ENCODE measurements around the gene SLC25A44. TPM values are rescaled to one million over a fixed set of nuclear protein-coding genes. Genes with fewer than 3 reads are reported as not detected.

Gene SLC25A44
- polyA plus RNA-seq, 1 donor = 35.4 TPM

- Histone ChIP-seq H3K36me3 (ENCODE audit: control insufficient read depth, insufficient read depth, low read length) (peaks cover 42% of the 10 kb centered on the region), H3K9me3 (ENCODE audit: control insufficient read depth, low read depth, low read length) (no peaks in the 10 kb centered on the region), H3K27ac (ENCODE audit: low read length) (no peak within 1 kb of the TSS), H3K4me3 (ENCODE audit: low read length) (no peak within 1 kb of the TSS), H3K4me1 (ENCODE audit: control insufficient read depth, insufficient read depth, low read length) (peaks cover 4% of the 10 kb centered on the region), H3K27me3 (ENCODE audit: control insufficient read depth, insufficient read depth, low read length) (peaks cover 20% of the 10 kb centered on the region)
- DNase-seq = peak in 1 of 2 donors; percentile 35
- no CpG with 5 or more reads among the region's 16 CpGs for WGBS (ENCODE audit: insufficient coverage, low lambda C conversion rate)
These were observed 53.8 kb downstream of the SLC25A44 start, which contains the start of gene PAQR6 for GRCh38 chr1:156247460-156248322. Gene PAQR6, minus strand, starts transcription at chr1:156248056. Its CDS starts 1,325 bp downstream, at chr1:156246731.

- Histone ChIP-seq H3K27ac (ENCODE audit: low read length) (no peak overlapping the region), H3K4me1 (ENCODE audit: control insufficient read depth, insufficient read depth, low read length) (peaks cover 4% of the 10 kb centered on the region), H3K36me3 (ENCODE audit: control insufficient read depth, insufficient read depth, low read length) (peaks cover 44% of the 10 kb centered on the region), H3K4me3 (ENCODE audit: low read length) (no peak overlapping the region), H3K27me3 (ENCODE audit: control insufficient read depth, insufficient read depth, low read length) (peaks cover 20% of the 10 kb centered on the region), H3K9me3 (ENCODE audit: control insufficient read depth, low read depth, low read length) (no peaks in the 10 kb centered on the region)
- no peak for DNase-seq
- WGBS (ENCODE audit: insufficient coverage, low lambda C conversion rate) = no CpG with 5 or more reads among the region's 4 CpGs
These were observed 54.4 kb downstream of the SLC25A44 start for GRCh38 chr1:156248323-156248683.

GRCh38 chr1:156249593-156249992 is 55.7 kb downstream of the SLC25A44 start:
- no peak for DNase-seq
- Histone ChIP-seq H3K4me3 (ENCODE audit: low read length) (no peak overlapping the region), H3K36me3 (ENCODE audit: control insufficient read depth, insufficient read depth, low read length) (peaks cover 55% of the 10 kb centered on the region), H3K27ac (ENCODE audit: low read length) (no peak overlapping the region), H3K9me3 (ENCODE audit: control insufficient read depth, low read depth, low read length) (no peaks in the 10 kb centered on the region), H3K27me3 (ENCODE audit: control insufficient read depth, insufficient read depth, low read length) (peaks cover 17% of the 10 kb centered on the region), H3K4me1 (ENCODE audit: control insufficient read depth, insufficient read depth, low read length) (peaks cover 4% of the 10 kb centered on the region)
- WGBS (ENCODE audit: insufficient coverage, low lambda C conversion rate) = no CpG with 5 or more reads among the region's 5 CpGs

GRCh38 chr1:156251527-156251926 is 57.6 kb downstream of the SLC25A44 start:
- Histone ChIP-seq H3K27me3 (ENCODE audit: control insufficient read depth, insufficient read depth, low read length) (no peaks in the 10 kb centered on the region), H3K4me3 (ENCODE audit: low read length) (no peak overlapping the region), H3K27ac (ENCODE audit: low read length) (peak overlapping the region; percentile 31), H3K36me3 (ENCODE audit: control insufficient read depth, insufficient read depth, low read length) (peaks cover 70% of the 10 kb centered on the region), H3K9me3 (ENCODE audit: control insufficient read depth, low read depth, low read length) (no peaks in the 10 kb centered on the region), H3K4me1 (ENCODE audit: control insufficient read depth, insufficient read depth, low read length) (no peaks in the 10 kb centered on the region)
- DNase-seq = no peak
- WGBS (ENCODE audit: insufficient coverage, low lambda C conversion rate) = no CpG with 5 or more reads among the region's 3 CpGs

GRCh38 chr1:156253634-156254033 is 59.7 kb downstream of the SLC25A44 start:
- WGBS (ENCODE audit: insufficient coverage, low lambda C conversion rate) = no CpG with 5 or more reads among the region's 3 CpGs
- H3K27me3 ChIP-seq (ENCODE audit: control insufficient read depth, insufficient read depth, low read length) = no peaks in the 10 kb centered on the region

GRCh38 chr1:156257711-156258110 is 63.8 kb downstream of the SLC25A44 start:
- Histone ChIP-seq H3K36me3 (ENCODE audit: control insufficient read depth, insufficient read depth, low read length) (peaks cover 89% of the 10 kb centered on the region), H3K27ac (ENCODE audit: low read length) (no peak overlapping the region), H3K4me1 (ENCODE audit: control insufficient read depth, insufficient read depth, low read length) (no peaks in the 10 kb centered on the region), H3K4me3 (ENCODE audit: low read length) (no peak overlapping the region), H3K9me3 (ENCODE audit: control insufficient read depth, low read depth, low read length) (no peaks in the 10 kb centered on the region), H3K27me3 (ENCODE audit: control insufficient read depth, insufficient read depth, low read length) (no peaks in the 10 kb centered on the region)
- DNase-seq = no peak
- WGBS (ENCODE audit: insufficient coverage, low lambda C conversion rate) = no CpG with 5 or more reads among the region's 2 CpGs

More at GRCh38 chr1:156253634-156254033, 59.7 kb downstream of the SLC25A44 start:
- H3K36me3 ChIP-seq (ENCODE audit: control insufficient read depth, insufficient read depth, low read length) = peaks cover 90% of the 10 kb centered on the region
- no peaks in the 10 kb centered on the region for H3K9me3 ChIP-seq (ENCODE audit: control insufficient read depth, low read depth, low read length)
- no peak overlapping the region for H3K27ac ChIP-seq (ENCODE audit: low read length)
- H3K4me3 ChIP-seq (ENCODE audit: low read length) = no peak overlapping the region
- DNase-seq = no peak
- H3K4me1 ChIP-seq (ENCODE audit: control insufficient read depth, insufficient read depth, low read length) = no peaks in the 10 kb centered on the region

- WGBS (ENCODE audit: insufficient coverage, low lambda C conversion rate) = no CpG with 5 or more reads among the region's 8 CpGs
- DNase-seq = no peak
- Histone ChIP-seq H3K4me1 (ENCODE audit: control insufficient read depth, insufficient read depth, low read length) (no peaks in the 10 kb centered on the region), H3K27ac (ENCODE audit: low read length) (no peak overlapping the region), H3K4me3 (ENCODE audit: low read length) (no peak overlapping the region), H3K36me3 (ENCODE audit: control insufficient read depth, insufficient read depth, low read length) (peaks cover 86% of the 10 kb centered on the region), H3K27me3 (ENCODE audit: control insufficient read depth, insufficient read depth, low read length) (no peaks in the 10 kb centered on the region), H3K9me3 (ENCODE audit: control insufficient read depth, low read depth, low read length) (no peaks in the 10 kb centered on the region)
These were observed 65.0 kb downstream of the SLC25A44 start for GRCh38 chr1:156258859-156259258.

- Histone ChIP-seq H3K4me3 (ENCODE audit: low read length) (no peak overlapping the region), H3K27me3 (ENCODE audit: control insufficient read depth, insufficient read depth, low read length) (no peaks in the 10 kb centered on the region), H3K9me3 (ENCODE audit: control insufficient read depth, low read depth, low read length) (no peaks in the 10 kb centered on the region), H3K4me1 (ENCODE audit: control insufficient read depth, insufficient read depth, low read length) (no peaks in the 10 kb centered on the region), H3K36me3 (ENCODE audit: control insufficient read depth, insufficient read depth, low read length) (peaks cover 86% of the 10 kb centered on the region), H3K27ac (ENCODE audit: low read length) (no peak overlapping the region)
- no peak for DNase-seq
- no CpG with 5 or more reads among the region's 3 CpGs for WGBS (ENCODE audit: insufficient coverage, low lambda C conversion rate)
These were observed 65.9 kb downstream of the SLC25A44 start for GRCh38 chr1:156259805-156260204.

- H3K36me3 ChIP-seq (ENCODE audit: control insufficient read depth, insufficient read depth, low read length) = peaks cover 89% of the 10 kb centered on the region
- no peak for DNase-seq
- no peaks in the 10 kb centered on the region for H3K9me3 ChIP-seq (ENCODE audit: control insufficient read depth, low read depth, low read length)
- no peak overlapping the region for H3K4me3 ChIP-seq (ENCODE audit: low read length)
- H3K4me1 ChIP-seq (ENCODE audit: control insufficient read depth, insufficient read depth, low read length) = no peaks in the 10 kb centered on the region
- H3K27ac ChIP-seq (ENCODE audit: low read length) = no peak overlapping the region
- no CpG with 5 or more reads among the region's 2 CpGs for WGBS (ENCODE audit: insufficient coverage, low lambda C conversion rate)
- H3K27me3 ChIP-seq (ENCODE audit: control insufficient read depth, insufficient read depth, low read length) = no peaks in the 10 kb centered on the region
These were observed 67.0 kb downstream of the SLC25A44 start for GRCh38 chr1:156260896-156261295.

All from large intestine (tissue), 3 donors.